Epithelial cell of esophagus (primary cell): ENCODE results near the gene TBC1D5.
"Not testable (repeated sequence)": the region's sequence is repeated elsewhere in the genome, so short reads cannot be mapped to it uniquely, and the experiment has no call there.

ENCODE experiments used
- DNase-seq: peaks from one replicate; pipeline ENCODE4 v3.0.0; 2010; ENCODE audit warnings: low read depth
- H3K4me3 ChIP-seq: 2 replicates; pipeline ENCODE4 v1.5.1; 2011; ENCODE audit warnings: mild to moderate bottlenecking, low read length, control low read depth
- CTCF ChIP-seq: IDR thresholded peaks from 2 replicates; pipeline ENCODE4 v1.5.1; 2011; ENCODE audit warnings: low read depth, mild to moderate bottlenecking, low read length, control low read depth, inconsistent platforms; ENCODE audit not compliant: insufficient read depth; ENCODE audit errors: missing control alignments

Gene TBC1D5

GRCh38 chr3:17741621-17742101 is 770 bp downstream of the TBC1D5 start:
- TF ChIP-seq CTCF: no peak
- H3K4me3 ChIP-seq: peak overlapping the region; percentile 67
- no peak for DNase-seq

DNA sequence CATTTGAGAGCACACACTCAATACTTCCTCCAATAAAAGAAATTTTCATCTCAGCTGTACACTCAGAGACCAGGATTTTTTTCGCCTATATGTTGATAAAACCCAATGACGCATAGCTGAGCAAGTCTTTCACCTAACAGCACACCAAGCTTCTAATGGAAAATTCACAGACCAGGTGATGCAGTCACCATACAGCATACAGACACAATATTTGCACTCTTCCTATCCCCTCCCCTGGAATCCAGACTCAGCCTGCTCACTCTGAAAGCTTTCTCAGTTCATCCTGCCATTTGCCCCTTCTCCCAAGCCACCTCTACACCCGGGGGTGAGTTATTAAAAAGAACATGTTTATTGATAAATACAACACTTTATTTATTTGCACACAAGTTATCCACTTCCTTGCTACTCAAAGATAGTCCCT is 1.7 kb downstream of the TBC1D5 start:
- peak overlapping the region; percentile 67 for H3K4me3 ChIP-seq
- TF ChIP-seq CTCF: no peak
- peak; percentile 90 for DNase-seq

DNA sequence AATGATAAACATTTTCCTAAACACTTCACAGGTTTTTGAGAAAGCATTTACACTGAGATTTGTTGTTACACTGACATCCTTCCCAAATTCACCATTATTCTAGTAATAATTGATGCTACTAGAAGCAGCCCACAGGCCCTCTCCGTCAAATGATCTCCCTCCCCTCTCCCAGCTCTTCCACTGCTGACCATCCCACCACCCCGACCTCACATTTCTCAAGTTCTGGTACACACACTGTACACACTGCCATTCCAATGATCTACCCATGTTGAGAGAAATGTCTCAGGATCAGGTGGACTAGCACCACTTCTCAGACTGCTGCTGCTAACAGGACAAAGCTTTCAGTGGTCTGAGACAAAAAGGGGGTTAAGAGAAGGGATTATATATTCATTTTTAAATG is 3.5 kb downstream of the TBC1D5 start:
- no peak for DNase-seq
- no peak for TF ChIP-seq CTCF
- H3K4me3 ChIP-seq: peak overlapping the region; percentile 21

- H3K4me3 ChIP-seq: no peak overlapping the region
- DNase-seq: no peak
- no peak for TF ChIP-seq CTCF
These were observed 4.2 kb downstream of the TBC1D5 start for GRCh38 chr3:17738219-17738618.

- DNase-seq: no peak
- no peak overlapping the region for H3K4me3 ChIP-seq
- TF ChIP-seq CTCF: no peak
These were observed 4.8 kb downstream of the TBC1D5 start for GRCh38 chr3:17737591-17737990.

GRCh38 chr3:17735362-17735761 is 7.1 kb downstream of the TBC1D5 start:
- DNase-seq: not testable (repeated sequence)

DNA sequence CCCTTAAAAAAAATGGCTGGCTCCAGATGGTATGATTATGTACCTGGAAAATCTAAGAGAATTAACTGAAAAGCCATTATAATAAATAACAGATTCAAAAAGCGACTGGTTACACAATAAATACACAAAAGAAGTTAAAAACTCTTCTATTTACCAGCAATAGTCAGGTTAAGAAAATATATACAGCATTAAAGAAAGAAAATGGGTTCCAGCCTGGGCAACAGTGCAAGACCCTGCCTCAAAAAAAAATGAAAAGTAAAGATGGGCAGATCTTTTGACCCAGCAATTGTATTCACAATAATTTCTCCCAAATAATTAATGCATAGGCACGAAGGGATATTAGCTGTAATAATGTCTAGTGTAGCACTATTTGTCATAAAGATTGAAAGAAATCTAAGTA is 8.7 kb downstream of the TBC1D5 start:
- H3K4me3 ChIP-seq: no peak overlapping the region

More at GRCh38 chr3:17735362-17735761, 7.1 kb downstream of the TBC1D5 start:
- not testable (repeated sequence) for H3K4me3 ChIP-seq

More for the DNA sequence above, 8.7 kb downstream of the TBC1D5 start:
- no peak for DNase-seq
- no peak for TF ChIP-seq CTCF
